Ovary (tissue), 3 donors: Measurements from ENCODE around the gene MAPKAP1.

Experiments used
- EP300 ChIP-seq: sonication (generic); formaldehyde crosslinking; IDR thresholded peaks from one replicate; pipeline ENCODE4 v1.6.1; 2017; ENCODE audit warnings: antibody characterized with exemption
- POLR2A ChIP-seq: fragments of 450-650 bp; IDR thresholded peaks from one replicate; pipeline ENCODE4 v1.6.1; 2017; ENCODE audit warnings: antibody characterized with exemption, mild to moderate bottlenecking, moderate library complexity
- TF ChIP-seq, protein P1 (sequence below), 3 donors: fragments of 450-650 bp in 2 of 3; fragments of 200-600 bp in 1 of 3; IDR thresholded peaks; one replicate each; pipeline versions ENCODE4 v1.5.1 to v1.8.0; 2016 to 2022; ENCODE audit warnings: antibody characterized with exemption in 3 of 3, mild to moderate bottlenecking in 1 of 3
- donor health status: DM: no; HTN: no; CAD: no.

DNA sequence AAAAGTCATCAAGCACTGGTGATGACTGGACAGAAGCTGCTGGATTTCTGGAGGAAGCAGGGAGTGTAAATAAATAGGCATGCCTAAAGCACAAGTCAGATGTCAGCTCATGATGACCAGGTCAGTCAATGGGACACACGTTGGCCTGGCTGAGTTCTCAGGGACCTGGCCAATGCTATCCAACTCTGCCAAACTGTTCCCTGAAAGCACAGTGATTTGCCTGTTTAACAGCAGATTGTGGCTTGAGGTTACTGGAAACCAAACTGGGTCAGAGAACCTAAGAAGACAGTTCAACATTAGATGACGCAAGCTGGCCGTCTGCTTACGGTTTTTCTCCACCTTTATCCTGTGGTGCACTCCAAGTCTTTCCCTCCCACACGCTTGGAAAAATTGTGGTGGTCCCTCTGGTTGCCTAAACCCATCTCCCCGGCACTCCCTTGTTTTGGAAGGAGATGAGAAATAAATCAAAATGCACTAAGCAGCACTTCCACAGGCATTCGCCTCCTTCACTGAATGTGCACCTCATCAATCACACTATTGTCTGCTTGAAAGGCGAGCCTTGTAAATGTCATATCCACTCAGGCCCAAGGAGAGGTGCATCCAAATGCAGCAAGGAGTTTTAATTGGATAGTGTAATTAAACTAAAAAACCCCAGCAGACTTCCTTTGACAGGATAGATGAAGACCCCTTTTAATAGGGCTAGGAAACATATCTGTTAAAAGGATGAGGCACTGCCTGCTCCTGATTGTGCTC is 245.9 kb downstream of the MAPKAP1 start:
- TF ChIP-seq, protein P1, sequence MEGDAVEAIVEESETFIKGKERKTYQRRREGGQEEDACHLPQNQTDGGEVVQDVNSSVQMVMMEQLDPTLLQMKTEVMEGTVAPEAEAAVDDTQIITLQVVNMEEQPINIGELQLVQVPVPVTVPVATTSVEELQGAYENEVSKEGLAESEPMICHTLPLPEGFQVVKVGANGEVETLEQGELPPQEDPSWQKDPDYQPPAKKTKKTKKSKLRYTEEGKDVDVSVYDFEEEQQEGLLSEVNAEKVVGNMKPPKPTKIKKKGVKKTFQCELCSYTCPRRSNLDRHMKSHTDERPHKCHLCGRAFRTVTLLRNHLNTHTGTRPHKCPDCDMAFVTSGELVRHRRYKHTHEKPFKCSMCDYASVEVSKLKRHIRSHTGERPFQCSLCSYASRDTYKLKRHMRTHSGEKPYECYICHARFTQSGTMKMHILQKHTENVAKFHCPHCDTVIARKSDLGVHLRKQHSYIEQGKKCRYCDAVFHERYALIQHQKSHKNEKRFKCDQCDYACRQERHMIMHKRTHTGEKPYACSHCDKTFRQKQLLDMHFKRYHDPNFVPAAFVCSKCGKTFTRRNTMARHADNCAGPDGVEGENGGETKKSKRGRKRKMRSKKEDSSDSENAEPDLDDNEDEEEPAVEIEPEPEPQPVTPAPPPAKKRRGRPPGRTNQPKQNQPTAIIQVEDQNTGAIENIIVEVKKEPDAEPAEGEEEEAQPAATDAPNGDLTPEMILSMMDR (IDR thresholded peaks at IDR 0.05): no peak
- TF ChIP-seq POLR2A (no peak), EP300 (no peak)
